Endothelial cell of umbilical vein (primary cell): ENCODE results near the gene THAP3.

Source experiments
- CTCF ChIP-seq, 2 donors: IDR thresholded peaks; 1 replicate in 1 of 2; 2 replicates in 1 of 2; pipeline ENCODE4 v1.5.1; 2011; ENCODE audit warnings: low read length in 2 of 2, mild to moderate bottlenecking in 2 of 2, moderate library complexity in 2 of 2, control low read depth in 1 of 2, inconsistent platforms in 1 of 2, low read depth in 1 of 2; ENCODE audit not compliant: insufficient read depth in 1 of 2; ENCODE audit errors: extremely low read depth in 1 of 2
- EZH2 ChIP-seq: IDR thresholded peaks from 2 replicates; pipeline ENCODE4 v1.6.1; 2012; ENCODE audit warnings: borderline replicate concordance, low read depth, mild to moderate bottlenecking, moderate library complexity, low read length, inconsistent platforms; ENCODE audit not compliant: severe bottlenecking
- GATA2 ChIP-seq: IDR thresholded peaks from 2 replicates; pipeline ENCODE4 v1.7.0; 2011; ENCODE audit warnings: low read depth, mild to moderate bottlenecking, moderate library complexity, mixed read lengths, low read length; ENCODE audit not compliant: insufficient read length, insufficient read depth
- JUN ChIP-seq: IDR thresholded peaks from 2 replicates; pipeline ENCODE4 v1.6.1; 2011; ENCODE audit warnings: borderline replicate concordance, low read depth; ENCODE audit not compliant: insufficient read length, insufficient read depth
- MYC ChIP-seq: IDR thresholded peaks from one replicate; pipeline ENCODE4 v1.6.1; 2011; ENCODE audit warnings: mild to moderate bottlenecking, low read depth, low read length
- POLR2A ChIP-seq: IDR thresholded peaks from 2 replicates; pipeline ENCODE4 v1.6.1; 2012; ENCODE audit warnings: low read depth, mild to moderate bottlenecking, control low read depth, low read length
- POLR2AphosphoS5 ChIP-seq: IDR thresholded peaks from 2 replicates; pipeline ENCODE4 v1.6.1; 2012; ENCODE audit warnings: low read depth, mild to moderate bottlenecking, control low read depth, low read length, moderate library complexity; ENCODE audit not compliant: insufficient read depth

- TF ChIP-seq EZH2 (no peak), POLR2A (no peak), CTCF (IDR thresholded peaks at IDR 0.05; ENCODE audit: extremely low read depth in 1 of 2, insufficient read depth in 1 of 2, low read depth in 1 of 2, low read length in 2 of 2) (no peak), POLR2AphosphoS5 (no peak), GATA2 (no peak), MYC (no peak), JUN (no peak)
Measured at GRCh38 chr1:6580119-6580592, 44.5 kb upstream of the THAP3 start.
